NB4 (cell line): ENCODE results near the gene JAG2.

Experiments used
- MAX ChIP-seq: IDR thresholded peaks from 2 replicates; pipeline ENCODE4 v1.6.1; 2011; ENCODE audit warnings: low read depth, low read length
- POLR2A ChIP-seq: IDR thresholded peaks from 2 replicates; pipeline ENCODE4 v1.6.1; 2011; ENCODE audit warnings: mild to moderate bottlenecking; ENCODE audit not compliant: insufficient read length; ENCODE audit errors: extremely low read depth
- TF ChIP-seq, protein P1 (sequence below): IDR thresholded peaks from one replicate; pipeline ENCODE4 v1.5.1; 2012; ENCODE audit warnings: low read depth, low read length

GRCh38 chr14:105099778-105100177, 68.8 kb downstream of the JAG2 start:
- TF ChIP-seq, protein P1, sequence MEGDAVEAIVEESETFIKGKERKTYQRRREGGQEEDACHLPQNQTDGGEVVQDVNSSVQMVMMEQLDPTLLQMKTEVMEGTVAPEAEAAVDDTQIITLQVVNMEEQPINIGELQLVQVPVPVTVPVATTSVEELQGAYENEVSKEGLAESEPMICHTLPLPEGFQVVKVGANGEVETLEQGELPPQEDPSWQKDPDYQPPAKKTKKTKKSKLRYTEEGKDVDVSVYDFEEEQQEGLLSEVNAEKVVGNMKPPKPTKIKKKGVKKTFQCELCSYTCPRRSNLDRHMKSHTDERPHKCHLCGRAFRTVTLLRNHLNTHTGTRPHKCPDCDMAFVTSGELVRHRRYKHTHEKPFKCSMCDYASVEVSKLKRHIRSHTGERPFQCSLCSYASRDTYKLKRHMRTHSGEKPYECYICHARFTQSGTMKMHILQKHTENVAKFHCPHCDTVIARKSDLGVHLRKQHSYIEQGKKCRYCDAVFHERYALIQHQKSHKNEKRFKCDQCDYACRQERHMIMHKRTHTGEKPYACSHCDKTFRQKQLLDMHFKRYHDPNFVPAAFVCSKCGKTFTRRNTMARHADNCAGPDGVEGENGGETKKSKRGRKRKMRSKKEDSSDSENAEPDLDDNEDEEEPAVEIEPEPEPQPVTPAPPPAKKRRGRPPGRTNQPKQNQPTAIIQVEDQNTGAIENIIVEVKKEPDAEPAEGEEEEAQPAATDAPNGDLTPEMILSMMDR, result no peak
- no peak for TF ChIP-seq POLR2A
- TF ChIP-seq MAX, result no peak
